Measurements from ENCODE around the gene EMP1. TPM values are rescaled to one million over a fixed set of nuclear protein-coding genes. Genes with fewer than 3 reads are reported as not detected.

EMP1 gene
- total RNA-seq, 4 donors from 2014 or later = 237 to 838 (median 402) TPM

GRCh38 chr12:13251521-13251920 is 55.0 kb downstream of the EMP1 start:
- no peak overlapping the region for H3K4me3 ChIP-seq (ENCODE audit: low read depth, poor library complexity, severe bottlenecking)
- 89 to 95% methylated on average over 5 of the region's 5 CpGs for WGBS, 2 donors
- no peak for TF ChIP-seq POLR2A (IDR thresholded peaks at IDR 0.05)
- intact Hi-C loops (cut with DNase I; ENCODE audit: low total_unique reads) = no loop called here
- DNase-seq (ENCODE audit: low spot score in 2 of 2) = no peak

DNA sequence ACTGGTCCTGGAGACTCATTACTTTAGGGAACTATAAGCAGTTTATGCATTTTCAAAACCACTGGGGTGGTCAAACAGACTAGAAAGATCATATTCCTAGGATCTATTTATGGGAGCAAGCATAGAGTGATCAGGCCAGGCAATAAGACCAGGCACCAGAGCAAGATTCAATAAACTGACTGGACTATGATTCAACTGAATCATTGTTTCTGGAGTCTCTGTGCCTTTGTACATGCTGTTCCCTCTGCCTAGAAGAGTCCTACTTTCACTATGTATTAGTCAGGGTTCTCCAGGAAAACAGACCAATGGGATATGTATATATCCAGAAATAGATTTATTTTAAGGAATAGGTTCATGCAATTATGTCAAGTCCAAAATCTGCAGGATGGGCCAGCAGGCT is 55.5 kb downstream of the EMP1 start:
- intact Hi-C loops (cut with DNase I; ENCODE audit: low total_unique reads) = no loop called here
- no peak for DNase-seq (ENCODE audit: low spot score in 2 of 2)
- H3K4me3 ChIP-seq (ENCODE audit: low read depth, poor library complexity, severe bottlenecking) = no peak overlapping the region
- no peak for TF ChIP-seq POLR2A (IDR thresholded peaks at IDR 0.05)
- TF ChIP-seq, protein P1, sequence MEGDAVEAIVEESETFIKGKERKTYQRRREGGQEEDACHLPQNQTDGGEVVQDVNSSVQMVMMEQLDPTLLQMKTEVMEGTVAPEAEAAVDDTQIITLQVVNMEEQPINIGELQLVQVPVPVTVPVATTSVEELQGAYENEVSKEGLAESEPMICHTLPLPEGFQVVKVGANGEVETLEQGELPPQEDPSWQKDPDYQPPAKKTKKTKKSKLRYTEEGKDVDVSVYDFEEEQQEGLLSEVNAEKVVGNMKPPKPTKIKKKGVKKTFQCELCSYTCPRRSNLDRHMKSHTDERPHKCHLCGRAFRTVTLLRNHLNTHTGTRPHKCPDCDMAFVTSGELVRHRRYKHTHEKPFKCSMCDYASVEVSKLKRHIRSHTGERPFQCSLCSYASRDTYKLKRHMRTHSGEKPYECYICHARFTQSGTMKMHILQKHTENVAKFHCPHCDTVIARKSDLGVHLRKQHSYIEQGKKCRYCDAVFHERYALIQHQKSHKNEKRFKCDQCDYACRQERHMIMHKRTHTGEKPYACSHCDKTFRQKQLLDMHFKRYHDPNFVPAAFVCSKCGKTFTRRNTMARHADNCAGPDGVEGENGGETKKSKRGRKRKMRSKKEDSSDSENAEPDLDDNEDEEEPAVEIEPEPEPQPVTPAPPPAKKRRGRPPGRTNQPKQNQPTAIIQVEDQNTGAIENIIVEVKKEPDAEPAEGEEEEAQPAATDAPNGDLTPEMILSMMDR (IDR thresholded peaks at IDR 0.05) = no peak

GRCh38 chr12:13252616-13253015 is 56.1 kb downstream of the EMP1 start:
- H3K4me3 ChIP-seq (ENCODE audit: low read depth, poor library complexity, severe bottlenecking) = no peak overlapping the region
- WGBS, 2 donors = 72 to 92% methylated on average over 3 of the region's 3 CpGs
- intact Hi-C loops (cut with DNase I; ENCODE audit: low total_unique reads) = no loop called here
- TF ChIP-seq, protein P1 (IDR thresholded peaks at IDR 0.05) = no peak
- no peak for TF ChIP-seq POLR2A (IDR thresholded peaks at IDR 0.05)
- DNase-seq (ENCODE audit: low spot score in 2 of 2) = no peak

GRCh38 chr12:13253966-13254760 is 57.6 kb downstream of the EMP1 start:
- TF ChIP-seq POLR2A (IDR thresholded peaks at IDR 0.05) = no peak
- TF ChIP-seq, protein P1 (IDR thresholded peaks at IDR 0.05) = no peak
- WGBS, 2 donors = 83 to 86% methylated on average over 7 of the region's 7 CpGs
- H3K4me3 ChIP-seq (ENCODE audit: low read depth, poor library complexity, severe bottlenecking) = no peak overlapping the region
- intact Hi-C loops (cut with DNase I; ENCODE audit: low total_unique reads) = no loop called here
- DNase-seq (ENCODE audit: low spot score in 2 of 2) = no peak

- peak; percentile 91 to 99 for DNase-seq (ENCODE audit: low spot score in 2 of 2)
- no peak overlapping the region for H3K4me3 ChIP-seq (ENCODE audit: low read depth, poor library complexity, severe bottlenecking)
- TF ChIP-seq, protein P1 (IDR thresholded peaks at IDR 0.05) = peak in 2 of 3 donors; percentile 83 to 92
- TF ChIP-seq POLR2A (IDR thresholded peaks at IDR 0.05) = no peak
- intact Hi-C loops (cut with DNase I; ENCODE audit: low total_unique reads) = no loop called here
- 20 to 23% methylated on average over 18 of the region's 18 CpGs for WGBS, 2 donors
Observed at GRCh38 chr12:13255792-13256691, 59.5 kb downstream of the EMP1 start.

DNA sequence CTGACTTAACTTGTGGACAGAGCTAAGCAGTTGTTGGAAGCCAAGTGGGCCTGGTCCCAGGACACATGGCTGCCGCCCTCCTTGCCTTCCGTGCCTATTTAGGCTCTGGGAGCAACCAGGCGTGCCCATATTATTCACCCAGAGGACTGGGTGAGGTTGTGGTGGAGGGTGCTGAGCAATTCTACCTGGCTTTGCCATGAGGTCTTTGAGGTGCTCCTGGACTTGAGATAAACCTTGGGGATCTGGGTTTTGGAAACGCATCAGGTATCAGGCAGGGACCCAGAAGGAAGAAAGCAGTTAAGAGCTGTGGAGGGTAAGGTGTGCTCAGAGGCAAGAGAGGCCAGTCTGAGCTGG is 60.1 kb downstream of the EMP1 start:
- no peak overlapping the region for H3K4me3 ChIP-seq (ENCODE audit: low read depth, poor library complexity, severe bottlenecking)
- no peak for TF ChIP-seq POLR2A (IDR thresholded peaks at IDR 0.05)
- TF ChIP-seq, protein P1 (IDR thresholded peaks at IDR 0.05) = no peak
- no peak for DNase-seq (ENCODE audit: low spot score in 2 of 2)
- intact Hi-C loops (cut with DNase I; ENCODE audit: low total_unique reads) = no loop called here
- 72 to 79% methylated on average over 4 of the region's 4 CpGs for WGBS, 2 donors

All from lower leg skin (tissue), 4 donors.